ENCODE data around the gene SNED1.

SNED1 gene

DNA sequence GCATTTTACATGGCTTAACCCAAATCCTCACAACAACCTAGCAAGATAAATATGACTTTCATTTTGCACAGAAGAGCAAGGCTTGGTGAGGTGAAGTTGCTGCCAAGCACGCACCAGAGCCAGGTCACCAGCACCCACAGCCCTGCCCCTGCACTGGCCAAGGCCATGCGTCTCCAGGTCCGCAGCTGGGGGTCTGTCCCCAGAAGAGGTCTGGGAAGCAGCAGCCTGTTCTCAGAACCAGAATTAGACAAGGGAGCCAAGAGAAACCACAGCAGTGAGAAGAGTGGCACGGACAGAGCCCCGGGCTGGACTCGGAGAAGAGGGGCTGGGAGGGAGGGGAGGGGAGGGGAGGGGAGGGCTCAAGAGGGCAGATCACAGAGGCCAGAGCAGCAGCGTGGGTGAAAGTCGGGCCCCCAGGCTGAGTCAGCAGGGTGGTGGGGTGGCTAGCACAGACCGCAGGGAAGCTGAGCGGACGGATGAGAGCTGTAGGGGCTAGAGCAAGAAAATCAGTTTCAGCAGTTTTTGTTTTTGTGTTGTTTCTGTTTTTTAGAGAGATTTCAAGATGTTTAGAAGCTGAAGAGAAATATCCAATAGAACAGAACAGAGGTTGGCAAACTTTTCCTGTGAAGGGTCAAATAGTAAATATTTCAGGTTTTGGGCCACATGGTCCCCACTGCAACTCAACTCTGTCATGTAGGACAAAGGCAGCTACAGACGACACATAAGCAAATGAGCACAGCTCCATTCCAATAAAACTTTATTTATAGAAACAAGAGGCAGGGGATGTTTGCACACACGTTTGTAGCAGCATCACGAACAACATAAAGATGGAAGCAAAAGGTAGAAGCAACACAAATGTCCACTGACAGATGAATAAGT, 111.0 kb downstream of the SNED1 start:
- Histone ChIP-seq H3K4me1 (ENCODE audit: control insufficient read depth, insufficient read depth, low read length) (no peaks in the 10 kb centered on the region), H3K36me3 (ENCODE audit: control insufficient read depth in 2 of 2, insufficient read depth in 1 of 2, low read length in 2 of 2) (peaks cover 5 to 59% of the 10 kb centered on the region in 2 experiments; a peak in 2 of 3 replicates), H3K4me3 (ENCODE audit: low read depth, low read length) (no peak overlapping the region), H3K27ac (ENCODE audit: extremely low read depth, low read depth, low read length) (no peak overlapping the region), H3K9me3 (ENCODE audit: control insufficient read depth, insufficient read depth, low read depth, low read length) (no peaks in the 10 kb centered on the region)
- ChIA-PET POLR2A (interaction anchor here (1.3 kb wide), 1 partner anchor 40 kb away, joined by 3 read pairs; the partner anchor contains the start of gene PASK), CTCF (interaction anchor here (0.8 kb wide), 1 partner anchor 195 kb away, joined by 5 read pairs; no protein-coding TSS in a partner anchor)
- no peak for TF ChIP-seq GLIS1 (tag by site-specific recombination; IDR thresholded peaks at IDR 0.05)
- no peak for TF ChIP-seq TRIM28 (IDR thresholded peaks at IDR 0.05; ENCODE audit: borderline replicate concordance, low read length)
- TF ChIP-seq ZNF596 (tag by site-specific recombination; IDR thresholded peaks at IDR 0.05), result no peak
- TF ChIP-seq HOXC10 (CRISPR knock-in tag; IDR thresholded peaks at IDR 0.05), result no peak
- TF ChIP-seq ZBTB44 (tag by site-specific recombination; IDR thresholded peaks at IDR 0.05), result no peak
- TF ChIP-seq, protein P1, sequence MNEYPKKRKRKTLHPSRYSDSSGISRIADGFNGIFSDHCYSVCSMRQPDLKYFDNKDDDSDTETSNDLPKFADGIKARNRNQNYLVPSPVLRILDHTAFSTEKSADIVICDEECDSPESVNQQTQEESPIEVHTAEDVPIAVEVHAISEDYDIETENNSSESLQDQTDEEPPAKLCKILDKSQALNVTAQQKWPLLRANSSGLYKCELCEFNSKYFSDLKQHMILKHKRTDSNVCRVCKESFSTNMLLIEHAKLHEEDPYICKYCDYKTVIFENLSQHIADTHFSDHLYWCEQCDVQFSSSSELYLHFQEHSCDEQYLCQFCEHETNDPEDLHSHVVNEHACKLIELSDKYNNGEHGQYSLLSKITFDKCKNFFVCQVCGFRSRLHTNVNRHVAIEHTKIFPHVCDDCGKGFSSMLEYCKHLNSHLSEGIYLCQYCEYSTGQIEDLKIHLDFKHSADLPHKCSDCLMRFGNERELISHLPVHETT (tag by site-specific recombination; IDR thresholded peaks at IDR 0.05), result no peak
- no peak for TF ChIP-seq TCF7L2 (IDR thresholded peaks at IDR 0.05; ENCODE audit: borderline replicate concordance, low read depth, low read length)
- TF ChIP-seq, protein P2, sequence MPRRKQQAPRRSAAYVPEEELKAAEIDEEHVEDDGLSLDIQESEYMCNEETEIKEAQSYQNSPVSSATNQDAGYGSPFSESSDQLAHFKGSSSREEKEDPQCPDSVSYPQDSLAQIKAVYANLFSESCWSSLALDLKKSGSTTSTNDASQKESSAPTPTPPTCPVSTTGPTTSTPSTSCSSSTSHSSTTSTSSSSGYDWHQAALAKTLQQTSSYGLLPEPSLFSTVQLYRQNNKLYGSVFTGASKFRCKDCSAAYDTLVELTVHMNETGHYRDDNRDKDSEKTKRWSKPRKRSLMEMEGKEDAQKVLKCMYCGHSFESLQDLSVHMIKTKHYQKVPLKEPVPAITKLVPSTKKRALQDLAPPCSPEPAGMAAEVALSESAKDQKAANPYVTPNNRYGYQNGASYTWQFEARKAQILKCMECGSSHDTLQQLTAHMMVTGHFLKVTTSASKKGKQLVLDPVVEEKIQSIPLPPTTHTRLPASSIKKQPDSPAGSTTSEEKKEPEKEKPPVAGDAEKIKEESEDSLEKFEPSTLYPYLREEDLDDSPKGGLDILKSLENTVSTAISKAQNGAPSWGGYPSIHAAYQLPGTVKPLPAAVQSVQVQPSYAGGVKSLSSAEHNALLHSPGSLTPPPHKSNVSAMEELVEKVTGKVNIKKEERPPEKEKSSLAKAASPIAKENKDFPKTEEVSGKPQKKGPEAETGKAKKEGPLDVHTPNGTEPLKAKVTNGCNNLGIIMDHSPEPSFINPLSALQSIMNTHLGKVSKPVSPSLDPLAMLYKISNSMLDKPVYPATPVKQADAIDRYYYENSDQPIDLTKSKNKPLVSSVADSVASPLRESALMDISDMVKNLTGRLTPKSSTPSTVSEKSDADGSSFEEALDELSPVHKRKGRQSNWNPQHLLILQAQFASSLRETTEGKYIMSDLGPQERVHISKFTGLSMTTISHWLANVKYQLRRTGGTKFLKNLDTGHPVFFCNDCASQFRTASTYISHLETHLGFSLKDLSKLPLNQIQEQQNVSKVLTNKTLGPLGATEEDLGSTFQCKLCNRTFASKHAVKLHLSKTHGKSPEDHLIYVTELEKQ (tag by site-specific recombination; IDR thresholded peaks at IDR 0.05; ENCODE audit: borderline replicate concordance), result no peak
- no peak for TF ChIP-seq ZNF558 (tag by site-specific recombination; IDR thresholded peaks at IDR 0.05)
- TF ChIP-seq ZNF112 (tag by site-specific recombination; IDR thresholded peaks at IDR 0.05), result no peak

DNA sequence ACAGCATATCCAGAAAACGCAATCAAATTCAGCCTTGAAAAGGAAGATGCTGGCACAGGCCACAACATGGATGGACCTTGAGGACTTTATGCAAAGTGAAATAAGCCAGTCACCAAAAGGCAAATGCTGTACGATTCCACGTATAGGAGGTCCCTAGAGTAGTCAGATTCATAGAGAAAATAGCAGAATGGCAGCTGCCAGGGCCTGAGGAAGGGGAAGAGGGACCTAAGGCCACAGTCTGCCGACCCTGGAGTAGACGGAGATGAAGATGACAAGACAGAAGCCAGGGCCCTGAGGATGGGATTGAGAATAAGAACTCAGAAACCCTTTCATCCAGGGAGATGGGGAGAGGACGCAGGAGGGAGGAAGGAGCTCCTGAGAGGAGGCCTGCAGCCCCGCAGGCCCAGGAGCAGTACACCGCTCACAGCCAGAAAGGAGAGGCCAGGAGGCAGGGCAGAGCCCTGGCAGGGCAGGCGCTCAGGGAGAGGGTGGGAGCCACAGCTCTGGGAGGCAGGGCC, 111.7 kb downstream of the SNED1 start:
- POLR2A ChIA-PET, result interaction anchor here (1.3 kb wide), 1 partner anchor 39 kb away, joined by 3 read pairs; the partner anchor contains the start of gene PASK
- TF ChIP-seq, protein P3, sequence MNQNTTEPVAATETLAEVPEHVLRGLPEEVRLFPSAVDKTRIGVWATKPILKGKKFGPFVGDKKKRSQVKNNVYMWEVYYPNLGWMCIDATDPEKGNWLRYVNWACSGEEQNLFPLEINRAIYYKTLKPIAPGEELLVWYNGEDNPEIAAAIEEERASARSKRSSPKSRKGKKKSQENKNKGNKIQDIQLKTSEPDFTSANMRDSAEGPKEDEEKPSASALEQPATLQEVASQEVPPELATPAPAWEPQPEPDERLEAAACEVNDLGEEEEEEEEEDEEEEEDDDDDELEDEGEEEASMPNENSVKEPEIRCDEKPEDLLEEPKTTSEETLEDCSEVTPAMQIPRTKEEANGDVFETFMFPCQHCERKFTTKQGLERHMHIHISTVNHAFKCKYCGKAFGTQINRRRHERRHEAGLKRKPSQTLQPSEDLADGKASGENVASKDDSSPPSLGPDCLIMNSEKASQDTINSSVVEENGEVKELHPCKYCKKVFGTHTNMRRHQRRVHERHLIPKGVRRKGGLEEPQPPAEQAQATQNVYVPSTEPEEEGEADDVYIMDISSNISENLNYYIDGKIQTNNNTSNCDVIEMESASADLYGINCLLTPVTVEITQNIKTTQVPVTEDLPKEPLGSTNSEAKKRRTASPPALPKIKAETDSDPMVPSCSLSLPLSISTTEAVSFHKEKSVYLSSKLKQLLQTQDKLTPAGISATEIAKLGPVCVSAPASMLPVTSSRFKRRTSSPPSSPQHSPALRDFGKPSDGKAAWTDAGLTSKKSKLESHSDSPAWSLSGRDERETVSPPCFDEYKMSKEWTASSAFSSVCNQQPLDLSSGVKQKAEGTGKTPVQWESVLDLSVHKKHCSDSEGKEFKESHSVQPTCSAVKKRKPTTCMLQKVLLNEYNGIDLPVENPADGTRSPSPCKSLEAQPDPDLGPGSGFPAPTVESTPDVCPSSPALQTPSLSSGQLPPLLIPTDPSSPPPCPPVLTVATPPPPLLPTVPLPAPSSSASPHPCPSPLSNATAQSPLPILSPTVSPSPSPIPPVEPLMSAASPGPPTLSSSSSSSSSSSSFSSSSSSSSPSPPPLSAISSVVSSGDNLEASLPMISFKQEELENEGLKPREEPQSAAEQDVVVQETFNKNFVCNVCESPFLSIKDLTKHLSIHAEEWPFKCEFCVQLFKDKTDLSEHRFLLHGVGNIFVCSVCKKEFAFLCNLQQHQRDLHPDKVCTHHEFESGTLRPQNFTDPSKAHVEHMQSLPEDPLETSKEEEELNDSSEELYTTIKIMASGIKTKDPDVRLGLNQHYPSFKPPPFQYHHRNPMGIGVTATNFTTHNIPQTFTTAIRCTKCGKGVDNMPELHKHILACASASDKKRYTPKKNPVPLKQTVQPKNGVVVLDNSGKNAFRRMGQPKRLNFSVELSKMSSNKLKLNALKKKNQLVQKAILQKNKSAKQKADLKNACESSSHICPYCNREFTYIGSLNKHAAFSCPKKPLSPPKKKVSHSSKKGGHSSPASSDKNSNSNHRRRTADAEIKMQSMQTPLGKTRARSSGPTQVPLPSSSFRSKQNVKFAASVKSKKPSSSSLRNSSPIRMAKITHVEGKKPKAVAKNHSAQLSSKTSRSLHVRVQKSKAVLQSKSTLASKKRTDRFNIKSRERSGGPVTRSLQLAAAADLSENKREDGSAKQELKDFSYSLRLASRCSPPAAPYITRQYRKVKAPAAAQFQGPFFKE (tag by site-specific recombination; IDR thresholded peaks at IDR 0.05; ENCODE audit: borderline replicate concordance), result no peak
- TF ChIP-seq ZNF843 (tag by site-specific recombination; IDR thresholded peaks at IDR 0.05) (no peak), KLF10 (tag by site-specific recombination; IDR thresholded peaks at IDR 0.05) (no peak), OVOL3 (tag by site-specific recombination; IDR thresholded peaks at IDR 0.05) (no peak), ZNF175 (tag by site-specific recombination; IDR thresholded peaks at IDR 0.05) (no peak), KLF1 (tag by site-specific recombination; IDR thresholded peaks at IDR 0.05) (no peak), ZNF549 (tag by site-specific recombination; IDR thresholded peaks at IDR 0.05) (no peak), ZNF623 (tag by site-specific recombination; IDR thresholded peaks at IDR 0.05) (no peak), ZNF324 (tag by site-specific recombination; IDR thresholded peaks at IDR 0.05) (no peak), ZNF670 (tag by site-specific recombination; IDR thresholded peaks at IDR 0.05; ENCODE audit: low read depth) (no peak), ZNF23 (tag by site-specific recombination; IDR thresholded peaks at IDR 0.05; ENCODE audit: borderline replicate concordance) (no peak), GLI4 (tag by site-specific recombination; IDR thresholded peaks at IDR 0.05) (no peak)

More for the DNA sequence above, 111.7 kb downstream of the SNED1 start:
- Histone ChIP-seq H3K4me3 (ENCODE audit: low read depth, low read length) (no peak overlapping the region), H3K9me3 (ENCODE audit: control insufficient read depth, insufficient read depth, low read depth, low read length) (no peaks in the 10 kb centered on the region), H3K27ac (ENCODE audit: extremely low read depth, low read depth, low read length) (no peak overlapping the region), H3K36me3 (ENCODE audit: control insufficient read depth in 2 of 2, insufficient read depth in 1 of 2, low read length in 2 of 2) (peaks cover 5 to 66% of the 10 kb centered on the region in 2 experiments; a peak in 2 of 3 replicates), H3K4me1 (ENCODE audit: control insufficient read depth, insufficient read depth, low read length) (no peaks in the 10 kb centered on the region)
- CTCF ChIA-PET, result no interaction called here
